Measurements from ENCODE around the gene MAST1.

- TF ChIP-seq CTCF (IDR thresholded peaks at IDR 0.05), result no peak
- TF ChIP-seq POLR2A (IDR thresholded peaks at IDR 0.05), result peak in 1 of 2 donors; percentile 62
Observed at GRCh38 chr19:12881172-12881808, 43.0 kb downstream of the MAST1 start, which contains the start of gene DNASE2.
